Chondrocyte (in vitro differentiated cells): ENCODE results near the gene SMC2. TPM values are rescaled to one million over a fixed set of nuclear protein-coding genes. Genes with fewer than 3 reads are reported as not detected.

Experiments used
- DNase-seq: peaks from one replicate; pipeline ENCODE4 v3.0.0; 2021; ENCODE audit warnings: mixed read lengths, low spot score
- H3K27ac Mint-ChIP-seq: one replicate; pipeline ENCODE4 v1.8.0; 2021; ENCODE audit warnings: mild to moderate bottlenecking, moderate library complexity, mixed read lengths; ENCODE audit not compliant: unreplicated experiment
- H3K27me3 Mint-ChIP-seq: 2 replicates; pipeline ENCODE4 v1.8.0; 2021; ENCODE audit warnings: low read depth, mixed read lengths
- H3K36me3 Mint-ChIP-seq: 2 replicates; pipeline ENCODE4 v1.8.0; 2021; ENCODE audit warnings: low read depth, mixed read lengths
- H3K4me1 Mint-ChIP-seq: 2 replicates; pipeline ENCODE4 v1.8.0; 2021; ENCODE audit warnings: low read depth, mild to moderate bottlenecking, mixed read lengths
- H3K4me3 Mint-ChIP-seq: one replicate; pipeline ENCODE4 v1.8.0; 2021; ENCODE audit warnings: mild to moderate bottlenecking, moderate library complexity, mixed read lengths; ENCODE audit not compliant: unreplicated experiment
- H3K9me3 Mint-ChIP-seq: 2 replicates; pipeline ENCODE4 v1.8.0; 2021; ENCODE audit warnings: low read depth, mixed read lengths
- CTCF ChIP-seq: fragments of 200-600 bp; sonication (generic); IDR thresholded peaks from 2 replicates; pipeline ENCODE4 v1.5.0; 2021; ENCODE audit warnings: antibody characterized with exemption, mild to moderate bottlenecking, moderate library complexity
- total RNA-seq: library from RNA; stranded (reverse); gene quantifications from 3 replicates; pipeline ENCODE4 v1.2.1, GENCODE V29; 2021

Gene SMC2
- total RNA-seq, 1 donor from 2014 or later, result 9.6 TPM

GRCh38 chr9:104099630-104100029 is 5.5 kb downstream of the SMC2 start:
- DNase-seq, result no peak
- TF ChIP-seq CTCF, result no peak
- Mint-ChIP-seq H3K4me1 (peaks cover 10% of the 10 kb centered on the region), H3K27me3 (no peaks in the 10 kb centered on the region), H3K9me3 (no peaks in the 10 kb centered on the region), H3K4me3 (no peak overlapping the region), H3K36me3 (peaks cover 18% of the 10 kb centered on the region), H3K27ac (no peak overlapping the region)

- no peak for TF ChIP-seq CTCF
- Mint-ChIP-seq H3K27me3 (no peaks in the 10 kb centered on the region), H3K4me3 (no peak overlapping the region), H3K27ac (no peak overlapping the region), H3K36me3 (peaks cover 18% of the 10 kb centered on the region), H3K4me1 (no peaks in the 10 kb centered on the region), H3K9me3 (no peaks in the 10 kb centered on the region)
- DNase-seq, result no peak
Observed at GRCh38 chr9:104104360-104104759, 10.3 kb downstream of the SMC2 start.

- H3K27ac Mint-ChIP-seq, result no peak overlapping the region
- H3K4me1 Mint-ChIP-seq, result no peaks in the 10 kb centered on the region
- no peak for DNase-seq
- peaks cover 13% of the 10 kb centered on the region for H3K36me3 Mint-ChIP-seq
- TF ChIP-seq CTCF, result no peak
- H3K9me3 Mint-ChIP-seq, result no peaks in the 10 kb centered on the region
- no peaks in the 10 kb centered on the region for H3K27me3 Mint-ChIP-seq
- H3K4me3 Mint-ChIP-seq, result no peak overlapping the region
Observed at GRCh38 chr9:104107799-104108198, 13.7 kb downstream of the SMC2 start.

GRCh38 chr9:104108315-104108714 is 14.2 kb downstream of the SMC2 start:
- no peaks in the 10 kb centered on the region for H3K4me1 Mint-ChIP-seq
- no peaks in the 10 kb centered on the region for H3K27me3 Mint-ChIP-seq
- H3K27ac Mint-ChIP-seq, result no peak overlapping the region
- no peak overlapping the region for H3K4me3 Mint-ChIP-seq
- no peak for DNase-seq
- H3K36me3 Mint-ChIP-seq, result peaks cover 9% of the 10 kb centered on the region
- no peaks in the 10 kb centered on the region for H3K9me3 Mint-ChIP-seq
- no peak for TF ChIP-seq CTCF

GRCh38 chr9:104110509-104110908 is 16.4 kb downstream of the SMC2 start:
- Mint-ChIP-seq H3K4me1 (no peaks in the 10 kb centered on the region), H3K27ac (no peak overlapping the region), H3K9me3 (no peaks in the 10 kb centered on the region), H3K36me3 (peaks cover 3% of the 10 kb centered on the region), H3K4me3 (no peak overlapping the region), H3K27me3 (no peaks in the 10 kb centered on the region)
- DNase-seq, result no peak
- no peak for TF ChIP-seq CTCF
